Thoracic aorta (tissue), 2 donors: ENCODE results near the gene KIAA1217. TPM values are rescaled to one million over a fixed set of nuclear protein-coding genes. Genes with fewer than 3 reads are reported as not detected.
A peak's percentile ranks its signal among the peaks of the same experiment; 100 is the strongest.

ENCODE experiments used
- ATAC-seq: fragments of 150-250 bp; one replicate; pipeline ENCODE4 v1.8.0; 2017; ENCODE audit warnings: low read depth; ENCODE audit not compliant: insufficient number of reproducible peaks, low FRiP score
- DNase-seq: peaks from one replicate; pipeline ENCODE4 v3.0.0-alpha.2; 2020; ENCODE audit warnings: low spot score
- H3K27ac ChIP-seq, 2 donors: fragments of 200-600 bp; sonication (generic); 1 replicate in 1 of 2; 2 replicates in 1 of 2; pipeline ENCODE4 v1.5.1; 2016; ENCODE audit warnings: mild to moderate bottlenecking in 2 of 2, moderate library complexity in 2 of 2
- H3K27me3 ChIP-seq: fragments of 200-600 bp; sonication (generic); replicated peaks from 2 replicates; pipeline ENCODE4 v1.6.0; 2016; ENCODE audit warnings: mild to moderate bottlenecking; ENCODE audit not compliant: insufficient read depth
- H3K36me3 ChIP-seq: fragments of 200-600 bp; sonication (generic); one replicate; pipeline ENCODE4 v1.5.1; 2016
- H3K4me1 ChIP-seq, 2 donors: fragments of 200-600 bp; sonication (generic); 1 replicate in 1 of 2; 2 replicates in 1 of 2; pipeline versions ENCODE4 v1.5.1 to v1.6.0; 2016; ENCODE audit warnings: low read depth in 2 of 2, mild to moderate bottlenecking in 1 of 2; ENCODE audit not compliant: control insufficient read depth in 1 of 2
- H3K4me3 ChIP-seq: fragments of 200-600 bp; sonication (generic); 2 replicates; pipeline ENCODE4 v1.5.1; 2016; ENCODE audit warnings: mild to moderate bottlenecking
- H3K9me3 ChIP-seq: fragments of 200-600 bp; sonication (generic); 2 replicates; pipeline ENCODE4 v1.5.1; 2016
- CTCF ChIP-seq: fragments of 200-600 bp; sonication (generic); IDR thresholded peaks from one replicate; pipeline ENCODE4 v1.5.1; 2019; ENCODE audit warnings: antibody characterized with exemption
- total RNA-seq, 2 donors: library from RNA; depleted of rRNA; stranded (reverse); fragments of >200 nt; gene quantifications; one replicate each; pipeline versions ENCODE4 v1.1.0 to v1.2.3, GENCODE V29; 2016

Gene KIAA1217
- total RNA-seq, 2 donors from 2014 or later = 15.2 to 15.6 TPM

- no peak for TF ChIP-seq CTCF
- Histone ChIP-seq H3K36me3 (no peaks in the 10 kb centered on the region), H3K27me3 (no peaks in the 10 kb centered on the region), H3K9me3 (no peaks in the 10 kb centered on the region), H3K27ac (peak overlapping the region; percentile 54), H3K4me3 (peak overlapping the region; percentile 3), H3K4me1 (peaks cover 19 to 45% of the 10 kb centered on the region in 2 donors)
- no peak for DNase-seq
- ATAC-seq = no peak
Observed at GRCh38 chr10:24340883-24341282, 131.9 kb downstream of the KIAA1217 start.

- Histone ChIP-seq H3K4me3 (peak overlapping the region; percentile 3), H3K27me3 (no peaks in the 10 kb centered on the region), H3K36me3 (no peaks in the 10 kb centered on the region), H3K4me1 (peaks cover 19 to 45% of the 10 kb centered on the region in 2 donors), H3K9me3 (no peaks in the 10 kb centered on the region), H3K27ac (peak overlapping the region; percentile 54)
- no peak for ATAC-seq
- DNase-seq = no peak
- no peak for TF ChIP-seq CTCF
Observed at GRCh38 chr10:24341371-24341770, 132.4 kb downstream of the KIAA1217 start.

- no peak for TF ChIP-seq CTCF
- DNase-seq (no peak), ATAC-seq (no peak)
- Histone ChIP-seq H3K4me1 (peaks cover 19 to 45% of the 10 kb centered on the region in 2 donors), H3K27me3 (no peaks in the 10 kb centered on the region), H3K36me3 (no peaks in the 10 kb centered on the region), H3K27ac (peak overlapping the region; percentile 54), H3K4me3 (no peak overlapping the region), H3K9me3 (no peaks in the 10 kb centered on the region)
Observed at GRCh38 chr10:24341897-24342296, 133.0 kb downstream of the KIAA1217 start.

GRCh38 chr10:24343686-24344085 lies 134.7 kb downstream of the KIAA1217 start:
- Histone ChIP-seq H3K4me3 (peak overlapping the region; percentile 56), H3K27me3 (no peaks in the 10 kb centered on the region), H3K36me3 (no peaks in the 10 kb centered on the region), H3K27ac (peak overlapping the region; percentile 40 to 76), H3K9me3 (no peaks in the 10 kb centered on the region), H3K4me1 (peaks cover 19 to 45% of the 10 kb centered on the region in 2 donors)
- DNase-seq = no peak
- no peak for ATAC-seq
- TF ChIP-seq CTCF = no peak

- peak overlapping the region; percentile 40 to 76 for H3K27ac ChIP-seq
- no peaks in the 10 kb centered on the region for H3K27me3 ChIP-seq
- no peak for DNase-seq
- ATAC-seq = no peak
- H3K36me3 ChIP-seq = no peaks in the 10 kb centered on the region
- H3K9me3 ChIP-seq = no peaks in the 10 kb centered on the region
- H3K4me3 ChIP-seq = peak overlapping the region; percentile 56
- TF ChIP-seq CTCF = no peak
- H3K4me1 ChIP-seq = peaks cover 19 to 45% of the 10 kb centered on the region in 2 donors
Observed at GRCh38 chr10:24344279-24344678, 135.3 kb downstream of the KIAA1217 start.
